HG02623 (cell line): ENCODE results near the gene LRP1B.

ENCODE experiments used
- ATAC-seq: cut with Tn5 transposase; IDR thresholded peaks from one replicate; pipeline ENCODE4 v1.9.1; 2021; ENCODE audit warnings: moderate library complexity; ENCODE audit not compliant: unreplicated experiment

The LRP1B gene

GRCh38 chr2:142042536-142043199 lies 88.1 kb downstream of the LRP1B start:
- no peak for ATAC-seq

GRCh38 chr2:142041996-142042395 lies 88.8 kb downstream of the LRP1B start:
- ATAC-seq = no peak

- ATAC-seq = no peak
Observed at GRCh38 chr2:142041105-142041504, 89.7 kb downstream of the LRP1B start.

GRCh38 chr2:142040556-142040955 lies 90.3 kb downstream of the LRP1B start:
- no peak for ATAC-seq

GRCh38 chr2:142038826-142039225 lies 92.0 kb downstream of the LRP1B start:
- ATAC-seq = no peak

- no peak for ATAC-seq
Observed at GRCh38 chr2:142037744-142038143, 93.1 kb downstream of the LRP1B start.

GRCh38 chr2:142037066-142037465 lies 93.8 kb downstream of the LRP1B start:
- no peak for ATAC-seq

GRCh38 chr2:142033393-142033792 lies 97.4 kb downstream of the LRP1B start:
- ATAC-seq = no peak

GRCh38 chr2:142031656-142032055 lies 99.2 kb downstream of the LRP1B start:
- no peak for ATAC-seq

- ATAC-seq = no peak
Observed at GRCh38 chr2:142030735-142031134, 100.1 kb downstream of the LRP1B start.

- no peak for ATAC-seq
Observed at GRCh38 chr2:142029974-142030373, 100.8 kb downstream of the LRP1B start.

- no peak for ATAC-seq
Observed at GRCh38 chr2:142025394-142025793, 105.4 kb downstream of the LRP1B start.

GRCh38 chr2:142020368-142020767 lies 110.4 kb downstream of the LRP1B start:
- no peak for ATAC-seq

- no peak for ATAC-seq
Observed at GRCh38 chr2:142014536-142014935, 116.3 kb downstream of the LRP1B start.

- ATAC-seq = no peak
Observed at GRCh38 chr2:142012797-142013196, 118.0 kb downstream of the LRP1B start.

GRCh38 chr2:142010477-142011270 lies 120.1 kb downstream of the LRP1B start:
- ATAC-seq = no peak

- ATAC-seq = no peak
Observed at GRCh38 chr2:142008135-142008744, 122.6 kb downstream of the LRP1B start.

- ATAC-seq = no peak
Observed at GRCh38 chr2:141994066-141994465, 136.8 kb downstream of the LRP1B start.

GRCh38 chr2:141992695-141993094 lies 138.1 kb downstream of the LRP1B start:
- ATAC-seq = no peak

- ATAC-seq = no peak
Observed at GRCh38 chr2:141968433-141968832, 162.4 kb downstream of the LRP1B start.

GRCh38 chr2:141967980-141968379 lies 162.8 kb downstream of the LRP1B start:
- no peak for ATAC-seq

- no peak for ATAC-seq
Observed at GRCh38 chr2:141967503-141967902, 163.3 kb downstream of the LRP1B start.
